ENCODE data around the gene DEGS1. TPM values are rescaled to one million over a fixed set of nuclear protein-coding genes. Genes with fewer than 3 reads are reported as not detected.
A peak's percentile ranks its signal among the peaks of the same experiment; 100 is the strongest.
"Not testable (repeated sequence)": the region's sequence is repeated elsewhere in the genome, so short reads cannot be mapped to it uniquely, and the experiment has no call there.

DEGS1 gene
- total and polyA plus RNA-seq, 7 experiments from 2014 or later, result 35.4 to 86.0 (median 42.1) TPM

GRCh38 chr1:224201853-224202252, 18.8 kb downstream of the DEGS1 start:
- H3K4me3 Mint-ChIP-seq, result no peak overlapping the region
- ATAC-seq, result no peak
- Histone ChIP-seq H3K27ac (ENCODE audit: low read depth, low read length) (no peak overlapping the region), H3K4me3 (ENCODE audit: low read length) (no peak overlapping the region), H3K9me3 (ENCODE audit: control insufficient read depth in 2 of 3, low read length in 3 of 3) (no peaks in the 10 kb centered on the region), H3K4me1 (ENCODE audit: control insufficient read depth in 2 of 2, insufficient read depth in 2 of 2, low read length in 2 of 2) (no peaks in the 10 kb centered on the region), H3K27me3 (ENCODE audit: control insufficient read depth in 2 of 2, insufficient read depth in 2 of 2, low read length in 2 of 2) (no peaks in the 10 kb centered on the region), H3K36me3 (ENCODE audit: control insufficient read depth in 2 of 3, insufficient read depth in 3 of 3, low read length in 3 of 3) (no peaks in the 10 kb centered on the region)
- ChIA-PET CTCF (no interaction called here), POLR2A (no interaction called here)
- H3K27ac Mint-ChIP-seq, result no peak overlapping the region
- no peak for DNase-seq
- no peaks in the 10 kb centered on the region for H3K27me3 Mint-ChIP-seq
- peaks cover 8 to 20% (median 14%) of the 10 kb centered on the region in 7 donors for H3K4me1 Mint-ChIP-seq
- H3K9me3 Mint-ChIP-seq, result no peaks in the 10 kb centered on the region
- intact Hi-C loops (cut with micrococcal nuclease), result no loop called here
- H3K36me3 Mint-ChIP-seq, result peaks cover 0 to 3% (median 0%) of the 10 kb centered on the region in 5 donors

- CTCF ChIA-PET, result no interaction called here
Measured at GRCh38 chr1:224203243-224204016, 20.4 kb downstream of the DEGS1 start.

GRCh38 chr1:224205438-224205840, 22.4 kb downstream of the DEGS1 start:
- Mint-ChIP-seq H3K9me3 (no peaks in the 10 kb centered on the region), H3K27me3 (no peaks in the 10 kb centered on the region), H3K4me1 (peaks cover 8 to 16% (median 12%) of the 10 kb centered on the region in 7 donors), H3K4me3 (peak overlapping the region in 8 of 10 donors; percentile 20 to 70 (median 54)), H3K27ac (peak overlapping the region in 1 of 9 donors; percentile 82), H3K36me3 (peaks cover 0 to 3% (median 0%) of the 10 kb centered on the region in 5 donors)
- no peak overlapping the region for H3K27ac ChIP-seq (ENCODE audit: low read depth, low read length)
- no peaks in the 10 kb centered on the region for H3K9me3 ChIP-seq (ENCODE audit: control insufficient read depth in 2 of 3, low read length in 3 of 3)
- CTCF ChIA-PET, result interaction anchor here (0.8 kb wide), 1 partner anchor 13 kb away, joined by 3 read pairs; no protein-coding TSS in a partner anchor
- ATAC-seq (peak; percentile 76), DNase-seq (no peak)
- H3K4me3 ChIP-seq (ENCODE audit: low read length), result no peak overlapping the region
- intact Hi-C loops (cut with micrococcal nuclease), result no loop called here
- no peaks in the 10 kb centered on the region for H3K36me3 ChIP-seq (ENCODE audit: control insufficient read depth in 2 of 3, insufficient read depth in 3 of 3, low read length in 3 of 3)
- POLR2A ChIA-PET, result no interaction called here
- H3K4me1 ChIP-seq (ENCODE audit: control insufficient read depth in 2 of 2, insufficient read depth in 2 of 2, low read length in 2 of 2), result no peaks in the 10 kb centered on the region
- no peaks in the 10 kb centered on the region for H3K27me3 ChIP-seq (ENCODE audit: control insufficient read depth in 2 of 2, insufficient read depth in 2 of 2, low read length in 2 of 2)

More at GRCh38 chr1:224203243-224204016, 20.4 kb downstream of the DEGS1 start:
- Histone ChIP-seq H3K4me1 (ENCODE audit: control insufficient read depth in 2 of 2, insufficient read depth in 2 of 2, low read length in 2 of 2) (no peaks in the 10 kb centered on the region), H3K4me3 (ENCODE audit: low read length) (no peak overlapping the region), H3K27me3 (ENCODE audit: control insufficient read depth in 2 of 2, insufficient read depth in 2 of 2, low read length in 2 of 2) (no peaks in the 10 kb centered on the region), H3K27ac (ENCODE audit: low read depth, low read length) (no peak overlapping the region), H3K9me3 (ENCODE audit: control insufficient read depth in 2 of 3, low read length in 3 of 3) (no peaks in the 10 kb centered on the region), H3K36me3 (ENCODE audit: control insufficient read depth in 2 of 3, insufficient read depth in 3 of 3, low read length in 3 of 3) (no peaks in the 10 kb centered on the region)
- no peaks in the 10 kb centered on the region for H3K27me3 Mint-ChIP-seq
- ATAC-seq (peak; percentile 50), DNase-seq (no peak)
- peak overlapping the region in 1 of 9 donors; percentile 21 for H3K27ac Mint-ChIP-seq
- POLR2A ChIA-PET, result no interaction called here
- peaks cover 0 to 3% (median 0%) of the 10 kb centered on the region in 5 donors for H3K36me3 Mint-ChIP-seq
- peaks cover 8 to 16% (median 12%) of the 10 kb centered on the region in 7 donors for H3K4me1 Mint-ChIP-seq
- intact Hi-C loops (cut with micrococcal nuclease), result no loop called here
- no peak overlapping the region for H3K4me3 Mint-ChIP-seq
- no peaks in the 10 kb centered on the region for H3K9me3 Mint-ChIP-seq

GRCh38 chr1:224205931-224206538, 23.0 kb downstream of the DEGS1 start:
- H3K9me3 ChIP-seq (ENCODE audit: control insufficient read depth in 2 of 3, low read length in 3 of 3); H3K27ac ChIP-seq (ENCODE audit: low read depth, low read length); H3K36me3 Mint-ChIP-seq; H3K36me3 ChIP-seq (ENCODE audit: control insufficient read depth in 2 of 3, insufficient read depth in 3 of 3, low read length in 3 of 3); H3K4me1 ChIP-seq (ENCODE audit: control insufficient read depth in 2 of 2, insufficient read depth in 2 of 2, low read length in 2 of 2); H3K27me3 Mint-ChIP-seq; H3K9me3 Mint-ChIP-seq; intact Hi-C loops (cut with micrococcal nuclease); H3K27me3 ChIP-seq (ENCODE audit: control insufficient read depth in 2 of 2, insufficient read depth in 2 of 2, low read length in 2 of 2); ATAC-seq; DNase-seq; POLR2A ChIA-PET; H3K4me3 ChIP-seq (ENCODE audit: low read length); H3K27ac Mint-ChIP-seq: not testable (repeated sequence)
- Mint-ChIP-seq H3K4me1 (peaks cover 8 to 16% (median 12%) of the 10 kb centered on the region in 7 donors), H3K4me3 (peak overlapping the region in 3 of 10 donors; percentile 30 to 70 (median 62))
- CTCF ChIA-PET, result interaction anchor here (0.8 kb wide), 1 partner anchor 13 kb away, joined by 3 read pairs; no protein-coding TSS in a partner anchor

DNA sequence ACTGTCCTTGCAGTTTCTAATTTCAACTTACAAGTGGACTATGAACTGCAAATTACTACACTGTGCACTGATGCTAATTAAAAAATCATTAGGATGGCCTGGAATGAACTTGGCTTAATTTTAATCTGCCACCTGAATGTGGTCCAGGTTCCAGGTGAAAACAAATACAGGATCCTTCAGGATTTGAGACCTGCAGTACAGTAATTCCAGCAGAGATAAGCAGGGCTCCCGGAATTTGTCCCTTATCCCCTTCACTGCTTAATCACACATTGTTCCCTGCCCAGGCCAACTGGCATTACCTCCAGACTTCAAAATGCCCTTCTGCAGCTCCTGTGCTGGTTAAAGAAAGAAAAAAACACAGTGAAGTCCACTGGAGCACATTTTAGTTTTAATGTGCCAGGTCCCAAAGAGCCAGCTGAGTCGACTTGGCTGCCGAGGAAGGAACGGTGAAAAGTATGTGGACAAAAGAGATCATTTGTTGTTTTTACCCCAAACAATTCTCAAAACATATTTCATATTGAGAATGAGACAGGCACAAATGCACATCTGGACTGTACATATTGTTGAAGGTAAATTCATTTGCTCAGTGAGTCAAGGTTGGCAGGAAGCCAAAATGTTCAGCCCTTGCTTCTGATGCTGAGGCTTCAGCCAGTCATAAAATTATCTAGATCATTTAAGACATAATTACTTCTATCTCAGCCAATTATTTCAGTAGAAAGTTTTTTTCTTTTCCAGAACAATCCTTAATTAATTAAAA, 28.3 kb downstream of the DEGS1 start:
- Histone ChIP-seq H3K4me3 (ENCODE audit: low read length) (no peak overlapping the region), H3K27ac (ENCODE audit: low read depth, low read length) (no peak overlapping the region), H3K4me1 (ENCODE audit: control insufficient read depth in 2 of 2, insufficient read depth in 2 of 2, low read length in 2 of 2) (no peaks in the 10 kb centered on the region), H3K9me3 (ENCODE audit: control insufficient read depth in 2 of 3, low read length in 3 of 3) (no peaks in the 10 kb centered on the region), H3K27me3 (ENCODE audit: control insufficient read depth in 2 of 2, insufficient read depth in 2 of 2, low read length in 2 of 2) (no peaks in the 10 kb centered on the region), H3K36me3 (ENCODE audit: control insufficient read depth in 2 of 3, insufficient read depth in 3 of 3, low read length in 3 of 3) (no peaks in the 10 kb centered on the region)
- intact Hi-C loops (cut with micrococcal nuclease), result no loop called here
- CTCF ChIA-PET, result no interaction called here
- no peaks in the 10 kb centered on the region for H3K36me3 Mint-ChIP-seq
- H3K27me3 Mint-ChIP-seq, result no peaks in the 10 kb centered on the region
- POLR2A ChIA-PET, result interaction anchor here (0.7 kb wide), 1 partner anchor 64 kb away, joined by 4 read pairs; no protein-coding TSS in a partner anchor
- DNase-seq, result no peak
- H3K9me3 Mint-ChIP-seq, result no peaks in the 10 kb centered on the region
- H3K4me1 Mint-ChIP-seq, result no peaks in the 10 kb centered on the region
- no peak for ATAC-seq
- no peak overlapping the region for H3K4me3 Mint-ChIP-seq
- peak overlapping the region in 1 of 9 donors; percentile 21 for H3K27ac Mint-ChIP-seq

DNA sequence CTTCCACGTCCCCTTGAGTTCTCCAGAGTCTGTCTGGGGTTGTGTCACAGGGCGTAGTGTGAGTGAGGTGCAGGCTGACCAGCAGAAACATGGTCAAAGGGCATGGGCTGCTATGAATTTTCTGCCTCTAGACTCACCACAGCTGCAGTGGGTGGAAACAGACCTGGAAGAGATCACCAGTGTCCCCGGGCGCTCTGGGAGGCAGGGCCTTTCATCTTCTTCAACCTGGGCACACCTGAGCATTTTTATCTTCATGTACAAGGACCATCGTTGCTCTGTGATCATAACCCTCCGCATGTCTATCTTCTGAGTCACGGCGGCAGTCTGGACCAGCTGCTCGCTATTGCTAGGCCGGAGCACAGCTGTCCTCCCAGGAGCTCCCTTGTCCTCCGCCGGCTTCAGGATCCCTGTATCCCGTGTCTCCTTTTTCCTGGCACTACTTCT, 29.6 kb downstream of the DEGS1 start:
- Mint-ChIP-seq H3K27ac (no peak overlapping the region), H3K9me3 (no peaks in the 10 kb centered on the region)
- CTCF ChIA-PET, result interaction anchor here (0.6 kb wide), 1 partner anchor 120 kb away, joined by 4 read pairs; no protein-coding TSS in a partner anchor

More for the DNA sequence above, 29.6 kb downstream of the DEGS1 start:
- Histone ChIP-seq H3K27me3 (ENCODE audit: control insufficient read depth in 2 of 2, insufficient read depth in 2 of 2, low read length in 2 of 2) (no peaks in the 10 kb centered on the region), H3K4me3 (ENCODE audit: low read length) (no peak overlapping the region), H3K36me3 (ENCODE audit: control insufficient read depth in 2 of 3, insufficient read depth in 3 of 3, low read length in 3 of 3) (no peaks in the 10 kb centered on the region), H3K27ac (ENCODE audit: low read depth, low read length) (no peak overlapping the region), H3K9me3 (ENCODE audit: control insufficient read depth in 2 of 3, low read length in 3 of 3) (no peaks in the 10 kb centered on the region), H3K4me1 (ENCODE audit: control insufficient read depth in 2 of 2, insufficient read depth in 2 of 2, low read length in 2 of 2) (no peaks in the 10 kb centered on the region)
- H3K36me3 Mint-ChIP-seq, result no peaks in the 10 kb centered on the region
- no peaks in the 10 kb centered on the region for H3K27me3 Mint-ChIP-seq
- POLR2A ChIA-PET, result interaction anchor here (1.2 kb wide), 1 partner anchor 14 kb away, joined by 3 read pairs; no protein-coding TSS in a partner anchor
- DNase-seq, result no peak
- no peak for ATAC-seq
- intact Hi-C loops (cut with micrococcal nuclease), result no loop called here
- no peaks in the 10 kb centered on the region for H3K4me1 Mint-ChIP-seq
- H3K4me3 Mint-ChIP-seq, result no peak overlapping the region
